ENCODE measurements around the gene LMO2.
"Not testable (repeated sequence)": the region's sequence is repeated elsewhere in the genome, so short reads cannot be mapped to it uniquely, and the experiment has no call there.

Gene LMO2

DNA sequence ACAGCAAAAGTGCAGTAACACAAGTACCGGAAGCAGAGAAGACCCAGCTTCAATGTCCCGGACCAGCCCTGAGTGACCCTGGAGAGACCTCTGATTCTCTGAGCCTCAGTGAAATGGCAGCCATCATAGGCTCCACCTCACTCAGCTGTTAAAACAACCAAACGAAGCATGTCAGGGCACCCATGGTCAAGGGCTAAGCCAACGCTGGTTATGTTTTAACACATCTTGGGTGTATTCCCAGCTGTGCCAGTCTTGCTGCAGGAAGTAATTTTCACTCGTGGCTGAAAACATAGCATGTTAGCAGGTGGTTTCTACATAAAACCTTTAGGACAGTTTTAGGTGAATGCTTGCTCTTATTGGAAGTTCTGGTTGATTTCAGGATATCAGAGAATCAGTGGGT is 30.9 kb downstream of the LMO2 start:
- no peak for DNase-seq

DNA sequence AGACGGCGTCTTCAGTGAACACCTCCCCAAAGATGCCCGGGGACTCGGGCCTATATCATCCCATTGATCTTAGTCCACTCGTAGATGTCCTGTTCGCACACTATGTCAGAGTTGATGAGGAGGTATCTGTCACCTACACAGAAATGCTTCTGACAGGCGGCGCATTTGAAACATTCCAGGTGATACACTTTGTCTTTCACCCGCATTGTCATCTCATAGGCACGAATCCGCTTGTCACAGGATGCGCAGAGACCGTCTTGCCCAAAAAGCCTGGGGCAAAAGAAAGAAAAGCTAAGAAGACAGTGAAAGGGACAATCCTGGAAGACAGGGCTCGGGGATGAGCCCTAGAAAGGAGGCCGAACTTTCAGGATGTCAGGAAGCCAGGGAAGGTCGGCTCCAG is 32.6 kb downstream of the LMO2 start:
- no peak for DNase-seq

DNA sequence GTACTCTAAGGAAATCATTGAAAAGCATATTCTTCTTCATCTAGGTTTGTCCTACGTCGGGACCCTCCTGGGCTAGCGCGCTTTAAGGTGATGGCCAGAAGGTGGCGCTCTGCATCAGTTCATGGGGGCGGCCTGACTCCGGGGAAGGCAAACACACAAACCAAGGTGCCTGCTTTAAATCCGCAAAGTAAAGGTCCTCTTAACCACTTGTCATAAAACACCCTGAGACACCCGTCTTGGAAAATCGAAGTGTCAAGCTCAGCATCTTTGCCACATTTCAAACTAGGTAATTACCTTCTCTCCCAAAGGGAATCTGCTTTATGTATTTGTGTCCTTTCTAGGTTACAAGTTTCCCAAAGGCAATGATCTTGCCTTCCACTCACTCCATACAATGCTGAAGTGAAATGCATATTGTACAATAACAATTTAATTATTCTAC is 33.9 kb downstream of the LMO2 start:
- peak; percentile 78 for DNase-seq

DNA sequence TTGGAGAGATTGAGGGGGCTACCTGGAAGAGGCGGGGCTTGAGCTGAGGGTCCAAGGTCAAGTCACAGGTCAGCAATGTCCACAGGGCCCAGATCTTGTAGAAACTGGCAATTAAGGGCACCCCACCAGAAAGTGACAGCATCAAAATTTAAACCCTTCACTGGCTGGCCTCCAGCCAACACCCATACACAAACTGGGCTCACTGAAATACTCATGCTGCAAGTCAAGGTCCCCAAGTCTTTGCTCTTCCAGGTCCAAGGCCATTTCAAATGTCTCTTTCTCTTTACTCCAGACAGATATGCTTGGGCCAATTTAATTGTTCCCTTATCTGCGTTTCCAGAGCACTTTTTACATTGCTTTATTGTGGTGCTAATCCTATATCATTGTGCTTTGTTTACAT is 36.4 kb downstream of the LMO2 start:
- DNase-seq: no peak

DNA sequence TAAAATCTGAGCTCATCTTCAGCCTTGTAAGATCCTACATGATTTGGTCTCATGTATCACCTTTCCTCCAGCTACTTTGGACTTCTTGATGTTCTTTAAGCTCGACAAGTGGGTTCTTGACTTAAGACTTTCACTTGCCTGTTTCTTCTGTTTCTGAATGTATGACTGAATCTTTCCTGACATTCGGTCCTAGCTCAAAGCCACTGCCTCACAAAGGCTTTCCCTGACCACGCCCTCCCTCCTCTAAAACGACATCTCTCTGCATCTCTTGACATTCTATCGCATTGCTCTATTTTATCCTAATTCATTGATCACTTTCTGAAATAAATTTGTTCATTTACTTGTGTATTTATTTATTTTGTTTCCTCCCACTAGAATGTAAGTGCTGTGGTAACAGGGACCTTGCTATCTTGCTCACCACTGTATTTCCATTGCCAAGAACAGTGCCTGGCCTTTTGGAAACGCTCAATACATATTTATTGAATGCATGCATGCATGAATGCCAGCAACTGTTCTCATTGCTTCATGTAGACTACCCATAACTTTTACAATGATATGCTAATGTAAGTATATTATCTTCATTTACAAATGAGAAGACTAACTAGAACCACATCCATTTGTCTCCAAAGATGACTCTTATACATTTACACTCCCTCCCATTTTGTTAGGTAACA is 43.0 kb downstream of the LMO2 start:
- DNase-seq: no peak

DNA sequence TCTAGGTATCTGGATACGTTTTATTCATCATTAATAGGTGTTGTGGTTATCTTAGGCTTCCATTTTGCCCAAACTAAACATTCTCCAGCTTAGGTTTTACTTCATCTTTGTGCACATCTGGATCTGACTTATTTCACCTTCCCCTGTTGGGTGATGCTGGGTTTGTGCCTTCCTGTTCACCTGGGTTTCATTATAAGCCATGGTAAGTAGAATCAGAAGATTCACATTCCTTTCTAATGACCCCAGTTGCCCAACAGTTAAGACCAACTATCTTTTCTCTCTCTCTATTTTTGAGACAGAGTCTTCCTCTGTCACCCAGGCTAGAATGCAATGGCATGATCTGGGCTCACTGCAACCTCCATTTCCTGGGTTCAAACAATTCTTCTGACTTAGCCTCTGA is 44.6 kb downstream of the LMO2 start:
- DNase-seq: no peak

DNA sequence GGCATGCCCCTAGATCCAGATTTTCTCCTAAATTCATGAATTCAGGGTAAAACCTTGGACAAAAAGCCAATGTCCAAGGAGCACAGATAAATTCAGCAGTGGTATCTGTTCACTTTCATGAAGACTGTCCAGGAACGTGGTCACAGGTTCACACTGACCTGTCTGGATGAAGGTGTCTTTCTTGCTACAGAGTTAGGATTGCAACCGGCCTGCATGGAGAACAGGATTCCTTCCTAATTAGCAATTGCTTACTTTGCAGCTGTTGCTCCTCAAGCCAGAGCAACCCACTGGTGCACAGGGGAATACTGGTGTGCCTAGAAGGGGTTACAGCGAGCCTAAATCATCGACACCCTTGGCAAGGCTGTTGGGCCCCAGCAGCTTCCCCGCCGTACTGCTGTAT is 47.6 kb downstream of the LMO2 start:
- no peak for DNase-seq

DNA sequence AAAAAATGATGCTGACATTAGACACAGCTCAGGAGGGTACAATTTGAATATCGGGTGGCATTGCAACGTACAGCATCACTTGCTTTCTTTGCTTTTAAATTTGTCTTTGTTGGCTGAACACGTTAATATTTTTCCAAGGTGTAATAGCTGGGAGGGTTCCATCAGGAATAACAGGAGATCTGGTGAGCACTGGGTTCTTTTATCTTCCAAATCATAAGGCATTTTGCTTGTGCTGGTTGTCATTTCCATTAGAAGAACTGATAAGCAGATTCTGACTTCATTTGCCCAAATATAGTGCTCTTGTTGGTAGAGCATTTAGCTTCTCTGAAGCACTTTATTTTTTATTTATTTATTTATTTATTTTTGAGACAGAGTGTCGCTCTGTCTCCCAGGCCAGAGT is 48.9 kb downstream of the LMO2 start:
- no peak for DNase-seq

DNA sequence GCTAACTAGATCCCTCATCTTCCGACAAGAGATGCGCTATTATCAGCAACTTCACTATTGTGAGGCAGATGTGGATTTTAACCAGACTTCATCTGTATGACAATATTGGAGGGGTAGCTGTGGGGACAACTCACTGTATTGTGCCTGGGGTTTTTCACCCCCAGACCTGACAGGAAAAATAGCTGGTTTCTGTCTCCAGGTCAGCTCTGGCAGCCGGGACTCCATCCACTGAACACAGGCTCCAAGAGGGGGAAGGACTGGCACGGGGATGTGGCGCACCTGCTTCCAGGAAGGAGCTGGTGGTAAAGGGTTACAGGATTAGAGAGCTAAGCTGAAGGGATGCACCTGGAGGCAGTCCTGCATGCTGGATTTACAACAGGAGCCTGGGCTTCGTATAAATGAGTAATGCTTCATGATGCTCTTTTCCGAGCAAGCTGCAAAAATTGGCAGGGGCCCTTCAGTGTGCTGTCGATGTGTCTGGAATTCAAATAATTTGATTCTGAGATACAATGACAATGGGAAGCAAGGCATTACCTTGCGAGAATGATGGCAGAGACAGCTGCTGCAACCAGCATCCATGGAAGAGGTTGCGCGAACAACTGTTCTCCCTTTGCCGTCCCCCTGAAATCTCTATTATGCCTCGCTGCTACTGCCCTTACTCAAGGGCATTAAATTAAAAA is 49.5 kb downstream of the LMO2 start:
- DNase-seq: no peak

DNA sequence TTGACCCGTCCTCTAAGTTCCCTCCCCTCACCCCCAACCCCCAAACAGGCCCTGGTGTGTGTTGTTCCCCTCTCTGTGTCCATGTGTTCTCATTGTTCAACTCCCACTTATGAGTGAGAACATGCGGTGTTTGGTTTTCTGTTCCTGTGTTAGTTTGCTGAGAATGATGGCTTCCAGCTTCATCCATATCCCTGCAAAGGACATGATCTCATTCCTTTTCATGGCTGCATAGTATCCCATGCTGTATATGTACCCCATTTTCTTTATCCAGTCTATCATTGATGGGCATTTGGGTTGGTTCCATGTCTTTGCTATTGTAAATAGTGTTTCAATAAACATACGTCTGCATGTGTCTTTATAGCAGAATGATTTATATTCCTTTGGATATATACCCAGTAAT is 53.6 kb downstream of the LMO2 start:
- DNase-seq: not testable (repeated sequence)

DNA sequence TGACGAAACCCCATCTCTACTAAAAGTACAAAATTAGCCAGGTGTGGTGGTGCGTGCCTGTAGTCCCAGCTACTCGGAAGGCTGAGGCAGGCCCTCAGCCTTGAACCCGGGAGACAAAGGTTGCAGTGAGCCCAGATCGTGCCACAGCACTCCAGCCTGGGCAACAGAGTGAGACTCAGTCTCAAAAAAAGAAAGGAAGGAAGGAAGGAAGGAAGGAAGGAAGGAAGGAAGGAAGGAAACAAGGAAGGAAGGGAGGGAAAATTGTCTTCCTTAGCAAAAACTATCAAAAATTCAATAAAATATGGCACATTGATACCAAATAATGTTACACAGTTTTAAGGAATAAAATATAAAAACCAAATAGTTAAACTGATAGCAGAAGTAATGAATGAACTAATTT is 54.5 kb downstream of the LMO2 start:
- DNase-seq: not testable (repeated sequence)

DNA sequence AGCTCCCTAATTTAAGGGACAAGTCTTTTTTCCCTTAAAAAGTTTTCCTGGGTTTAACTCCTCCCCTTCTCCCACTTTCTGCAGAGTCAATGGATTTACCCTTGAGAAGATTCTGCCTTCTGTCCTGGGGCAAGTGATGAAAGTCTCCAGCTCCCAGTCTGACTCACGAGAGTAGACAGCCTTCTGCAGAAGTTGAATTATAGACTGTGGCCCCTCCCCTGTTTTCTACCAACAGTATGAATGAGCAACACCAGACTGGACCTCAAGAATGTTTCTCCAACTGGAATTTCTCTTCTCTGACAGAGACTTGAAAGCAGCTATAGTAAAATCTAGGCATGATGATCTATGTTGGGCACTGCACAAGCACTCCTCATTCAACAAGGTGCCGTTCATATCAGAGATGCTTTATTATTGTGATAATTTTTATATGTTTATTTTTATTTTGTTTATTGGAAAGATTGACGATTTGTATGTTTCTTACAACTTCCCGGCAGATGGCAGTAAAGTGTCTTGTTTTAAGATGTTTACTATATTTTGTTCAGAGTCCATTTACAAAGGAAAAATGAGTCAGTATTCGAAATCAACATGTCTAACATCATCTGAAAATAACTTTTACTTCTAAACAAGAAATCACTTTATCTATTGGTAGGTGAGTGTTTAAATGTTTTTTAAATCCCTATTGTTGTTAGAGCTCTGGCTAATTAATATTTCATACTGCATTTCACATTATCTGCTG is 56.6 kb downstream of the LMO2 start:
- DNase-seq: no peak

DNA sequence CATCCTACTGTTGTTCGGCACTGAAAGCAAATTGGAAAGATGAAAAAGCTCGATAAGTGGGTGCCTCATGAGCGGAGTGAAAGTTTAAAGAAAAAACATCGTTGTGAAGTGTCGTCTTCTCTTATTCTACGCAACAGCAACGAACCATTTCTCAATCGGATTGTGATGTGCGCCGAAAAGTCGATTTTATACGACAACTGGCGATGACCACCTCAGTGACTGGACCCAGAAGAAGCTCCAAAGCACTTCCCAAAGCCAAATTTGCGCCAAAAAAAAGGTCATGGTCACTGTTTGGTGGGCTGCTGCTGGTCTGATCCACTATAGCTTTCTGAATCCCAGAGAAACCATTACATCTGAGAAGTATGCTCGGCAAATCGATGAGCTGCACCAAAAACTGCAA is 59.2 kb downstream of the LMO2 start:
- no peak for DNase-seq

DNA sequence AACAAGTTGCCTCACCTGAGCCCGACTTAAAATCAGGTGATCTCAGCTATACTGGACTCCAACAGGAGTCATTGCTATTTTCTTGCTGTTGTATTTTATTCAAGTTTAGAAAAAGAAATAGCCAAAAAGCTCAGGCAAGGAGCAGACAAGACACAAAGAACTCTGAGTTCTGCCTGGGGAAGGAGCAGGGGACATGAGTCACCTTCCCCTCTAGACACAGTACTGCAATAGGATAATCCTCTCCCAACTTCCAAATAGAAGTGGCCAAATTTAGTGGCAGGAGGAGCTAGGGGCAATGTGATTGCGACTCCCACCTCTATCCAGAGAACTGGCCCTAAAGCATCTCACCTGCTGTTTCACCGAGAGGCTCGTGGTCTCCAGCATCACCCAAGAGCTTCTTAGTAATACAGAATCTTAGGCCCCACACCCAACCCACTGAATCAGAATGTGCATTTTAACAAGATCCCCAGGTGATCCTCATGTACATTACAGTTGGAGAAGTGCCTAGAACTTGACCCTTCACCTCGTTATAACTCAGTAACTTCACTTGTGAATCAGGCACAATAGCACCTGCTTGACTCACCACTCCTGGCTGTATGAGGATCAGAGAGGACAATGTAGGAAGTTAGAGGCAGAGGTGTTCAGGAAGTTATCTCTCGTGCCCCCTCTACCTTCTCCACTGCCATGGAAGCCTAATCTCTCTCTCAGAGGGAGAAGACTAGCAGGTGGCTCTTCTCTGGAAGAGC is 60.8 kb downstream of the LMO2 start:
- no peak for DNase-seq

DNA sequence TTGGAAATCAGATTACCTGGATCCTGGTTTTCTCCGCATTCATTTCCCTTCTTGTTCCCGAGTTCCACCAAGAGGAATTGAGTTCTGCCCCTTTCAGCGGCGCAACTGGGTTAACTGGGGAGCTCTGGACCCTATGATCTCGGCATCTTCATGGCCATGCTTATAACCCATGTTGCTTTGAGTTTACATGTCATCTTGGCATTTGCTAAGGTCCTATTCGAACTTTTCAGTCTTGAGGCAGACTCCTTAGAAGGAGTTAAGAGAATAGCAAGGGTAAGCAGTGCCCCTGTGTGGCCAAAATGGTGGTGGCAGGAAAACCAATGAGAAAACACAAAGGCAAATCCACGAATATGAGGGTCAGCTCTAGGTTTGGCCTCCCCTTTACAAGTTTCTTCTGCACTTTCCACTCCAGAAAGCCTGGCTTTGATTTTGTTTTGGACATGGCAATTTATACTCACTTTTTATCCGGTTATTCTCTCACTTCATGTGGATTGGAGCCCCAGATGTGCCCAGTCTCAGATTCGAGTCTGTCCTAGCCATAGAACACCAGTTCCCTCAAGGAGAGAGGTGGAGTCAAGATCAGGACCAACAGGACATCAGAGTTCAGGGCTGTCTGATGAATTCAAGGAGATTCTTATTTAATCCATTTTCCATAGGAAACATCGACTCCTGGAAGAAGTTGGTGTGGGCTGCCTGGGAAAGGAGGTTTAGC is 62.3 kb downstream of the LMO2 start:
- peak; percentile 59 for DNase-seq

DNA sequence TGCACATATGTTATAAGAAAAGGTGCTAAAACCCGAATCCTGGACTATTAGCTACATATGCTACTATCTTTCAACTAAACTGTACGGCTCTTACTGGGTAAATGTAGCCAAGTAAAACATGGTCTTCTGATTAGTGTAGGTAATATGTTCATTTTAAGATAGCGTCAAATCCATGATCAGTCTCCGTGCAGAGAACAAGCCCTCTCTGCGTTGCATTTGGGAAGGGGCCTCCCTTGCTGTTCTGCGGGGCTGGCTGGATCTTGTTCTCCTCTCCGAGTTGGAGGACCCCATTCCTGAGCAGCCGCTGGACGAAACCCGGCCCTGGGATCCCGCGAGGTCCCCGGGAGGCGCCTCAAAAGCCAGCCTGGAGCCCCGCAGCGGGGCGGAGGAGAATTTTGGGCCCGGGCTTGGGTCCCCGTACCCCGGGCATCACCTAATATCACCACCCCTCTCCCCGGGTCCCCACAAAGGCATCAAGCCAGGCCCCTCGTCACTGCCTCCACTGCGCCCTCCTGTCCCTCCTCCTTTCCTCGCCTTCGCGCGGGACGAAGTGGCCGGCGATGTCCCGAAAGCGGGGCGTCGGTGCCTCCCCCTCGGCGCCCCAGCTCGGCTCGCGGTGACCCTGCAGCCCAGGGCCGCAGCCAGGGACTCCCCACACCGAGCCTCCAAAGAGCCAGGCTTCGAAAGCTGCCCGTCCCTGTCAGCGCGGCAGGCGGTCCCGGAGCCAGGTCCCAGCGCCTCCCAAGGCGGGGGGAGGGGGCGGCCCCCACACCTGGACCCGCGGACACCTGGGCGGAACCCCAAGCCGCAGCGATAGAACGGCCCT is 63.1 kb downstream of the LMO2 start:
- no peak for DNase-seq

DNA sequence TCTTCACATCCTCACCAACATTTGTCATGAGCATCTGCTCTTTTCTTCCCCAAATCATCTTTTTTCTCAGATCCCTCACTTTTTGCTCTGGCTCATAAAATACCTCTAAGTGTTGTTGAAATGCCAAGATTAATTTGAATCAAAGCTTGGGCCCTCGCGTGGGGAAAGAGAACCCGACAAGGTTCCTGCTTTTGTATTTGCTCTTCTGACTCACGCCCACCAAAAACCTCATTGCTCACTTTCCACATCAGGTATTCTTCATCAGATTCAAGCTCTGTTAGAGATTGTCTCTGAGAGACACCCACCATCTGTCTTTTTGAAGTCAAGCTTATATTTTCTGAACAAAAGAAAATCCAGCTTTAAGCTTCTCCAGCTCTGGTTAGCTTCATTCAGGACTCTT is 64.7 kb downstream of the LMO2 start:
- no peak for DNase-seq

DNA sequence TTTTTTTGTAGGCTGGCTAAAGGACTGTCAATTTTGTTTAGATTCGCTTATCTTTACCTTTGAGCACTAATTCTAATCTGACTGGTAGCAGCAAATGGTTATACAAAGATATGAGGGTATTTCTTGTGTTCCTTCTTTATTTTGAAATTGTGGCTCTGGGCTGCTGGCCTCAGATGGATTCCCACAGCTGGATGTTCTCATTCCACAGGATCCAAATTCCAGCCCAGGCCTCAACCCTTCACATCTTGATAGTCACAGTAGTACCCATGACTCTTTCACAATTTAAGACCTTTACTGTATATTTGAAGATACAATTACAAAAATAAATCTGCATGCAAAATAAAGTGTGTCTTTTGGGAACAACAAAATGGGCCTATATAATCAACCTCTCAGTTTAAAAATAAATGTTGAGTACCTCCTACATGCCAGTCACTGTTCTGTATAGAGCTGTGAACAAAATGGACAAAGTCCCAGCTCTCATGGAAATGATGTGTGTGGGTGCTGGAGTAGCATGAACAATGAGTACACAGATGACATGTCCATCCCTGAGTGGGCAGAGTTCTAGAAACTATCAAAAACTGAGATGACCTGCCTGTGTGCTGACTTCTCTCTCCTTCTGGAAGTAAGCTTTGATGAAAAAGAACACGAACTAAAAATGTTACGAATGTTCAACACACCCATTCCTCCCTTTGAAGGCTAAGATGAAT is 65.9 kb downstream of the LMO2 start:
- no peak for DNase-seq

DNA sequence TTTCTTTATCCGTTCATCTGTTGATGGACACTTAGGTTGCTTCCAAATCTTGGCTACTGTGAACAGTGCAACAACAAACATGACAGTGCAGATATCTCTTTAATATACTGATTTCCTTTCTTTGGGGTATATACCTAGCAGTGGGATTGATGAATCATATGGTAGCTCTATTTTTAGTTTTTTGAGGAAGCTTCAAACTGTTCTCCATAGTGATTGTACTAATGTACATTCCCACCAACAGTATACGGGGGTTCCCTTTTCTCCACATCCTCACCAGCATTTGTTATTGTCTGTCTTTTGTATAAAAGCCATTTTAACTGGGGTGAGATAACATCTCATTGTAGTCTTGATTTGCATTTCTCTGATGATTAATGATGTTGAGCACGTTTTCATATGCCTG is 68.9 kb downstream of the LMO2 start:
- not testable (repeated sequence) for DNase-seq

DNA sequence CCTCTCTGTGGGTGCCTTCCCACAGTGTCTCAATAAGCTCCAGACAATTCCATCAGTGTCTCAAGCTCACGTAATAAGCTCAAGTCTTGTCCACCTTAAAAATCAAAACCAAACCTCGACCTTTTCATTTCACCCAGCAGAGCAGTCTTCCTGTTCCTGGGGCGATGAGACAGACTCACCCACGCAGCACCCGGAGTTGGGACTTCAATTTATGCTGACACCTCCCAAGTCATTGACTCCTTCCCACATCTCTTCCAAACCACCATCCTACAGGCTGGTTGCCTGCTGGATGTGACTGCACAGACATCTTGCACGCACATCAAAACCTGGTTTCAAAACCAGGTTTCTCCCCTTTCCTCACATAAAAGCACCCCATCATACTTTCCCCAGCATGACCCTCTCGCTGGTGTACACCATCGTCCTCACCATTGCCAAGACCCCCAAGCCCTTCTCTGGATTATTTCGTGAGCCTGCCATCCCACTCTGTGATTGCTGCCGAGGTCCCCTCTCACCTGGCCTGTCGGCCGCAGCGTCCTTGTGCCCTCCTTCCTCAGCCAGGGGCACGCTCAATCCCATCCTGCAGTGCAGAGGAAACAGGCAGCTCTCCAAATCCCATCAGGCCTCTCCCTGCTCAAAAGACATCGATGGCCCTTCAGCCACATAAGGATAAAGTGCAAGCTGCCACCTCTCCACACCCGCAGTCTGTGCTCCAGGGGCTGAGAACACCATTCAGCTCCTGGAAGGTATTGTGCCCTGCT is 72.4 kb downstream of the LMO2 start:
- DNase-seq: no peak
